Thoracic aorta (tissue), 2 donors: ENCODE data around the gene MYBBP1A. TPM values are rescaled to one million over a fixed set of nuclear protein-coding genes. Genes with fewer than 3 reads are reported as not detected.

Experiments used
- ATAC-seq: fragments of 150-250 bp; one replicate; pipeline ENCODE4 v1.8.0; 2017; ENCODE audit warnings: low read depth; ENCODE audit not compliant: insufficient number of reproducible peaks, low FRiP score
- DNase-seq: peaks from one replicate; pipeline ENCODE4 v3.0.0-alpha.2; 2020; ENCODE audit warnings: low spot score
- H3K27ac ChIP-seq, 2 donors: fragments of 200-600 bp; sonication (generic); 1 replicate in 1 of 2; 2 replicates in 1 of 2; pipeline ENCODE4 v1.5.1; 2016; ENCODE audit warnings: mild to moderate bottlenecking in 2 of 2, moderate library complexity in 2 of 2
- H3K27me3 ChIP-seq: fragments of 200-600 bp; sonication (generic); replicated peaks from 2 replicates; pipeline ENCODE4 v1.6.0; 2016; ENCODE audit warnings: mild to moderate bottlenecking; ENCODE audit not compliant: insufficient read depth
- H3K36me3 ChIP-seq: fragments of 200-600 bp; sonication (generic); one replicate; pipeline ENCODE4 v1.5.1; 2016
- H3K4me1 ChIP-seq, 2 donors: fragments of 200-600 bp; sonication (generic); 1 replicate in 1 of 2; 2 replicates in 1 of 2; pipeline versions ENCODE4 v1.5.1 to v1.6.0; 2016; ENCODE audit warnings: low read depth in 2 of 2, mild to moderate bottlenecking in 1 of 2; ENCODE audit not compliant: control insufficient read depth in 1 of 2
- H3K4me3 ChIP-seq: fragments of 200-600 bp; sonication (generic); 2 replicates; pipeline ENCODE4 v1.5.1; 2016; ENCODE audit warnings: mild to moderate bottlenecking
- H3K9me3 ChIP-seq: fragments of 200-600 bp; sonication (generic); 2 replicates; pipeline ENCODE4 v1.5.1; 2016
- CTCF ChIP-seq: fragments of 200-600 bp; sonication (generic); IDR thresholded peaks from one replicate; pipeline ENCODE4 v1.5.1; 2019; ENCODE audit warnings: antibody characterized with exemption
- total RNA-seq, 2 donors: library from RNA; depleted of rRNA; stranded (reverse); fragments of >200 nt; gene quantifications; one replicate each; pipeline versions ENCODE4 v1.1.0 to v1.2.3, GENCODE V29; 2016

MYBBP1A gene
- total RNA-seq, 2 donors from 2014 or later = 47.4 to 92.6 TPM

GRCh38 chr17:4555873-4556759, 932 bp upstream of the MYBBP1A start:
- Histone ChIP-seq H3K9me3 (no peaks in the 10 kb centered on the region), H3K4me3 (peak overlapping the region; percentile 75), H3K27me3 (no peaks in the 10 kb centered on the region), H3K36me3 (peaks cover 7% of the 10 kb centered on the region), H3K27ac (peak overlapping the region; percentile 70 to 89), H3K4me1 (peaks cover 14 to 28% of the 10 kb centered on the region in 2 donors)
- no peak for DNase-seq
- TF ChIP-seq CTCF = no peak
- ATAC-seq = no peak

GRCh38 chr17:4554441-4554996, 665 bp downstream of the MYBBP1A start:
- peaks cover 20% of the 10 kb centered on the region for H3K36me3 ChIP-seq
- TF ChIP-seq CTCF = no peak
- H3K4me1 ChIP-seq = peaks cover 14 to 22% of the 10 kb centered on the region in 2 donors
- no peaks in the 10 kb centered on the region for H3K9me3 ChIP-seq
- H3K27me3 ChIP-seq = no peaks in the 10 kb centered on the region
- peak overlapping the region; percentile 75 for H3K4me3 ChIP-seq
- H3K27ac ChIP-seq = peak overlapping the region; percentile 70 to 89
- ATAC-seq (no peak), DNase-seq (no peak)

- ATAC-seq = no peak
- H3K4me1 ChIP-seq = peaks cover 14 to 22% of the 10 kb centered on the region in 2 donors
- no peak for DNase-seq
- no peak for TF ChIP-seq CTCF
- no peaks in the 10 kb centered on the region for H3K9me3 ChIP-seq
- peaks cover 28% of the 10 kb centered on the region for H3K36me3 ChIP-seq
- no peak overlapping the region for H3K27ac ChIP-seq
- no peaks in the 10 kb centered on the region for H3K27me3 ChIP-seq
- no peak overlapping the region for H3K4me3 ChIP-seq
These were observed 1.5 kb downstream of the MYBBP1A start for GRCh38 chr17:4553669-4554068.

- H3K36me3 ChIP-seq = peaks cover 41% of the 10 kb centered on the region
- ATAC-seq = no peak
- H3K4me3 ChIP-seq = no peak overlapping the region
- no peaks in the 10 kb centered on the region for H3K9me3 ChIP-seq
- no peak for TF ChIP-seq CTCF
- peaks cover 14 to 22% of the 10 kb centered on the region in 2 donors for H3K4me1 ChIP-seq
- no peak for DNase-seq
- H3K27me3 ChIP-seq = no peaks in the 10 kb centered on the region
- no peak overlapping the region for H3K27ac ChIP-seq
These were observed 3.2 kb downstream of the MYBBP1A start for GRCh38 chr17:4551796-4552525.

- Histone ChIP-seq H3K36me3 (peaks cover 49% of the 10 kb centered on the region), H3K9me3 (no peaks in the 10 kb centered on the region), H3K27ac (no peak overlapping the region), H3K4me1 (peaks cover 13 to 20% of the 10 kb centered on the region in 2 donors), H3K27me3 (no peaks in the 10 kb centered on the region), H3K4me3 (no peak overlapping the region)
- no peak for DNase-seq
- ATAC-seq = no peak
- TF ChIP-seq CTCF = no peak
These were observed 4.0 kb downstream of the MYBBP1A start for GRCh38 chr17:4551141-4551540.
